ENCODE results near the gene AFAP1L2. TPM values are rescaled to one million over a fixed set of nuclear protein-coding genes. Genes with fewer than 3 reads are reported as not detected.

AFAP1L2 gene
- total and polyA plus RNA-seq, 9 of the 15 experiments (the other 6 are each of a cell fraction or from before 2014, with no cell fraction given), result 0.07 TPM; not detected in 8

DNA sequence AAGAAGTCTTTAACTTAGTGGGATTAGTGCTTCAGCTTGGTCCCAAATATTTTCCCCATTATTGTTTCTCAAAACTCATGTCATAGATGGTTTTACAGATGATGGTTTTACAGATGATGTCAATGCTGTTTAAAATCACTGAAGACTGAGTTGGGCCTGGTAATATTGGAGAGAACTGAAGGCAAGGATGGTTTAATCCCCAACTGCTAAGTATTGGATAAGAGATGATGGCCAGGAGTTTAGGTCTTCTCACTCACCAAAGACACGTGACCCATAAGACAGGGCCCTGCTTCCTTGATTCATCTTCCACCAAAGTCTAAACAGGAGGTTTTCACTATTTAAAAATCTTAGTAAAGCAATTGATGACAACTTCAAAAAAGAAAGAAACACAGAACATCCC, 108.9 kb downstream of the AFAP1L2 start:
- H3K9me3 ChIP-seq (replicated peaks; ENCODE audit: control insufficient read depth, insufficient read depth, low read depth, low read length), result no peaks in the 10 kb centered on the region
- DNase-seq (ENCODE audit: extremely low read depth in 1 of 4, low spot score in 3 of 4) (no peak), FAIRE-seq (no peak), ATAC-seq (no peak)
- H3K36me3 ChIP-seq (ENCODE audit: control insufficient read depth, insufficient read depth, low read length), result no peaks in the 10 kb centered on the region
- no peak overlapping the region for H2AFZ ChIP-seq (ENCODE audit: low read depth, low read length)
- 0% methylated on average over 1 of the region's 1 CpG for WGBS (ENCODE audit: insufficient coverage, low coverage, missing lambda C conversion rate)
- POLR2A ChIA-PET, result no interaction called here
- no peak for TF ChIP-seq ZBTB7A (IDR thresholded peaks at IDR 0.05; ENCODE audit: borderline replicate concordance, control insufficient read depth, low read depth, low read length)
- no peak for TF ChIP-seq FOXA1 (IDR thresholded peaks at IDR 0.05; ENCODE audit: borderline replicate concordance)
- TF ChIP-seq ZNF324 (CRISPR knock-in tag; IDR thresholded peaks at IDR 0.05), result peak; percentile 88
- no peak for TF ChIP-seq BMI1 (IDR thresholded peaks at IDR 0.05; ENCODE audit: low read length)
- no peaks in the 10 kb centered on the region for H3K4me1 ChIP-seq (replicated peaks in 1 of 2; ENCODE audit: control insufficient read depth in 2 of 2, insufficient read depth in 2 of 2, low read length in 2 of 2)
- H3K27me3 ChIP-seq (ENCODE audit: control insufficient read depth in 2 of 2, insufficient read depth in 2 of 2, low read length in 2 of 2), result peaks cover 0 to 4% of the 10 kb centered on the region in 2 experiments; a peak in 1 of 5 replicates
- CTCF ChIA-PET (ENCODE audit: low intra/inter-chr PET ratio), result no interaction called here
- H3K9me1 ChIP-seq (ENCODE audit: control insufficient read depth, insufficient read depth, low read length), result no peaks in the 10 kb centered on the region
- BruUV-seq (replicated peaks), result no TSS peak
- in situ Hi-C loops (cut with MboI) (no loop called here), intact Hi-C loops (cut with micrococcal nuclease) (no loop called here)
- no peaks in the 10 kb centered on the region for H4K20me1 ChIP-seq (replicated peaks; ENCODE audit: control insufficient read depth, insufficient read depth, low read length)
- H3K79me2 ChIP-seq (ENCODE audit: control insufficient read depth, insufficient read depth, low read length), result no peaks in the 10 kb centered on the region
- no peak overlapping the region for H3K4me2 ChIP-seq (ENCODE audit: insufficient read depth, low read length)
- H3K27ac ChIP-seq (ENCODE audit: extremely low read depth, low read depth, low read length), result no peak overlapping the region
- no peak overlapping the region for H3K9ac ChIP-seq (ENCODE audit: insufficient read depth in 1 of 2, low read depth in 2 of 2, low read length in 2 of 2)
- H3K4me3 ChIP-seq, result no peak overlapping the region

- Histone ChIP-seq H3K9me1 (ENCODE audit: control insufficient read depth, insufficient read depth, low read length) (no peaks in the 10 kb centered on the region), H3K27ac (ENCODE audit: extremely low read depth, low read depth, low read length) (no peak overlapping the region), H3K9ac (ENCODE audit: insufficient read depth in 1 of 2, low read depth in 2 of 2, low read length in 2 of 2) (no peak overlapping the region), H4K20me1 (replicated peaks; ENCODE audit: control insufficient read depth, insufficient read depth, low read length) (no peaks in the 10 kb centered on the region), H3K4me2 (ENCODE audit: insufficient read depth, low read length) (no peak overlapping the region), H3K4me1 (replicated peaks in 1 of 2; ENCODE audit: control insufficient read depth in 2 of 2, insufficient read depth in 2 of 2, low read length in 2 of 2) (no peaks in the 10 kb centered on the region), H2AFZ (ENCODE audit: low read depth, low read length) (no peak overlapping the region), H3K9me3 (replicated peaks; ENCODE audit: control insufficient read depth, insufficient read depth, low read depth, low read length) (no peaks in the 10 kb centered on the region), H3K36me3 (ENCODE audit: control insufficient read depth, insufficient read depth, low read length) (no peaks in the 10 kb centered on the region), H3K79me2 (ENCODE audit: control insufficient read depth, insufficient read depth, low read length) (no peaks in the 10 kb centered on the region), H3K27me3 (ENCODE audit: control insufficient read depth in 2 of 2, insufficient read depth in 2 of 2, low read length in 2 of 2) (peaks cover 0 to 7% of the 10 kb centered on the region in 2 experiments; a peak in 2 of 5 replicates), H3K4me3 (no peak overlapping the region)
- no TSS peak for BruUV-seq (replicated peaks)
- intact Hi-C loops (cut with micrococcal nuclease) (no loop called here), in situ Hi-C loops (cut with MboI) (no loop called here)
- no peak for FAIRE-seq
- DNase-seq (ENCODE audit: extremely low read depth in 1 of 4, low spot score in 3 of 4), result no peak
- POLR2A ChIA-PET, result no interaction called here
- CTCF ChIA-PET (ENCODE audit: low intra/inter-chr PET ratio), result no interaction called here
- no peak for TF ChIP-seq TBL1XR1 (IDR thresholded peaks at IDR 0.05; ENCODE audit: low read length in 2 of 2)
- no peak for TF ChIP-seq PRMT5 (CRISPR knock-in tag; IDR thresholded peaks at IDR 0.05)
- no peak for TF ChIP-seq NCOR1 (IDR thresholded peaks at IDR 0.05)
- no peak for TF ChIP-seq SMC3 (conservative IDR thresholded peaks at IDR 0.05; ENCODE audit: insufficient read depth, low read depth, low read length)
- TF ChIP-seq CTCFL (IDR thresholded peaks at IDR 0.05; ENCODE audit: borderline replicate concordance, insufficient read depth, low read depth, low read length, poor library complexity, severe bottlenecking), result no peak
- no peak for ATAC-seq
Observed at GRCh38 chr10:114294549-114294948, 109.8 kb downstream of the AFAP1L2 start.

Measured in K562 (cell line).